ENCODE data around the gene ELFN2.

DNA sequence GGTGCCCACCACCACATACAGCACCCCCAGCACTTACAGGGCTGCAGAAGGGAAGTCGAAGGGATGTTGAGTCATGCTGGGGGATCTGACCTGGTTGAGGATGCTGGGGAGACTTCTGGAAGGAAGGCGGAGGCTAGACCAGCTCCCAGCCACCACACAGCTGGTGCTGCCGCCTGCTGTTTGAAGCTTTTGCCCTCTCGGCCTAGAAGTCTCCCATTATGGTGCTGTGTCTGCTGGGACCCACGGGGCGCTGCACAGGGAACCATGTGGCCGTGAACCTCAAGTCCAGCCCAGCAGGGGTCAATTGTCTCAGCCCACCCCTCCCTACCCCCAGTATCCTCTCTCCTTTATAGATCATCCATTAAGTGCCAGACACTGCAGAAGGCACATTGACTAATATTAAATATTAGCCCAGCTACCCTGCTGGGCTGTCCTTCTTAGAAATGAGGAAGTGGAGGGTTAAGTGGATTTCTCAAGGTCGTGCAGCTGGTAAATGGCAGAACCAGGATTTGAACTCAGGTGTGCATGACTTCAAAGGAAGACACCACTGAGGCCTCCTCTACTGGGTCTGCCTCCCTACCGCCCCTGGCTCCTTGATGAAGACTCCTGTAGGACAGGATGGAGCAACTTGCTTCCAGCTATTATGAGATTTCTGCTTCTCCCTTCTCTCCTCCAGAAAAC, 95.3 kb downstream of the ELFN2 start:
- no peak for TF ChIP-seq EZH2 (IDR thresholded peaks at IDR 0.05; ENCODE audit: borderline replicate concordance)
- TF ChIP-seq, protein P1, sequence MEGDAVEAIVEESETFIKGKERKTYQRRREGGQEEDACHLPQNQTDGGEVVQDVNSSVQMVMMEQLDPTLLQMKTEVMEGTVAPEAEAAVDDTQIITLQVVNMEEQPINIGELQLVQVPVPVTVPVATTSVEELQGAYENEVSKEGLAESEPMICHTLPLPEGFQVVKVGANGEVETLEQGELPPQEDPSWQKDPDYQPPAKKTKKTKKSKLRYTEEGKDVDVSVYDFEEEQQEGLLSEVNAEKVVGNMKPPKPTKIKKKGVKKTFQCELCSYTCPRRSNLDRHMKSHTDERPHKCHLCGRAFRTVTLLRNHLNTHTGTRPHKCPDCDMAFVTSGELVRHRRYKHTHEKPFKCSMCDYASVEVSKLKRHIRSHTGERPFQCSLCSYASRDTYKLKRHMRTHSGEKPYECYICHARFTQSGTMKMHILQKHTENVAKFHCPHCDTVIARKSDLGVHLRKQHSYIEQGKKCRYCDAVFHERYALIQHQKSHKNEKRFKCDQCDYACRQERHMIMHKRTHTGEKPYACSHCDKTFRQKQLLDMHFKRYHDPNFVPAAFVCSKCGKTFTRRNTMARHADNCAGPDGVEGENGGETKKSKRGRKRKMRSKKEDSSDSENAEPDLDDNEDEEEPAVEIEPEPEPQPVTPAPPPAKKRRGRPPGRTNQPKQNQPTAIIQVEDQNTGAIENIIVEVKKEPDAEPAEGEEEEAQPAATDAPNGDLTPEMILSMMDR (IDR thresholded peaks at IDR 0.05; ENCODE audit: poor library complexity) = no peak
